HEK293 (cell line): Measurements from ENCODE around the gene ARHGEF28.

ENCODE experiments used
- CTCF ChIA-PET: fragments of 350-600 bp; formaldehyde crosslinking; extraction: SDS; loops from one replicate; lab custom pipeline; 2021; ENCODE audit warnings: antibody characterized with exemption; lab: Yijun Ruan, JAX
- POLR2A ChIA-PET: fragments of 300-600 bp; formaldehyde crosslinking; extraction: SDS; loops from one replicate; lab custom pipeline; 2020; ENCODE audit warnings: antibody characterized with exemption, inconsistent platforms; lab: Yijun Ruan, JAX
- H3K27ac ChIP-seq: fragments of 200-500 bp; sonication (Bioruptor generic); 2 replicates; pipeline ENCODE4 v1.5.1; 2014; ENCODE audit warnings: low read depth, low read length, control low read depth, inconsistent platforms; ENCODE audit errors: extremely low read depth
- H3K36me3 ChIP-seq, 2 experiments: fragments of 200-500 bp in 1 of 2; sonication (Bioruptor generic) in 1 of 2; 1 replicate in 1 of 2; 2 replicates in 1 of 2; pipeline ENCODE4 v1.5.1; 2014 to 2017; ENCODE audit warnings: inconsistent platforms in 2 of 2, low read length in 2 of 2; ENCODE audit not compliant: control insufficient read depth in 2 of 2, insufficient read depth in 1 of 2
- H3K4me1 ChIP-seq: fragments of 200-500 bp; sonication (Bioruptor generic); 2 replicates; pipeline ENCODE4 v1.5.1; 2014; ENCODE audit warnings: mild to moderate bottlenecking, low read length, inconsistent platforms; ENCODE audit not compliant: control insufficient read depth, insufficient read depth
- H3K4me3 ChIP-seq: 2 replicates; pipeline ENCODE4 v1.5.1; 2011; ENCODE audit warnings: low read depth, mild to moderate bottlenecking, control low read depth, low read length, moderate library complexity
- H3K9me3 ChIP-seq: fragments of 200-500 bp; sonication (Bioruptor generic); 2 replicates; pipeline ENCODE4 v1.5.1; 2014; ENCODE audit warnings: low read depth, low read length, inconsistent platforms; ENCODE audit not compliant: control insufficient read depth, insufficient read depth
- BCL11B ChIP-seq: fragments of 450-650 bp; formaldehyde crosslinking; IDR thresholded peaks from 2 replicates; pipeline ENCODE4 v1.5.1; 2016; ENCODE audit warnings: low read depth, missing biosample characterization, missing genetic modification characterization
- GLI2 ChIP-seq: fragments of 450-650 bp; formaldehyde crosslinking; IDR thresholded peaks from 2 replicates; pipeline ENCODE4; 2017; ENCODE audit warnings: missing biosample characterization, missing genetic modification characterization, low read depth, borderline replicate concordance
- HOXA7 ChIP-seq: sonication (generic); formaldehyde crosslinking; IDR thresholded peaks from 2 replicates; pipeline ENCODE4 v1.8.1; 2022; ENCODE audit warnings: missing genetic modification reagents, borderline replicate concordance
- IKZF3 ChIP-seq: fragments of 450-650 bp; IDR thresholded peaks from 2 replicates; pipeline ENCODE4 v1.5.0; 2018; ENCODE audit warnings: missing biosample characterization, mild to moderate bottlenecking, missing genetic modification characterization, moderate library complexity
- KLF8 ChIP-seq: fragments of 450-650 bp; formaldehyde crosslinking; IDR thresholded peaks from 2 replicates; pipeline ENCODE4 v1.5.1; 2016; ENCODE audit warnings: missing biosample characterization, missing genetic modification characterization
- KLF9 ChIP-seq: fragments of 450-650 bp; formaldehyde crosslinking; IDR thresholded peaks from 2 replicates; pipeline ENCODE4 v1.5.1; 2016; ENCODE audit warnings: missing biosample characterization, missing genetic modification characterization, low read depth
- TSHZ1 ChIP-seq: fragments of 450-650 bp; formaldehyde crosslinking; IDR thresholded peaks from 2 replicates; pipeline ENCODE4 v1.5.1; 2016; ENCODE audit warnings: missing biosample characterization, missing genetic modification characterization, borderline replicate concordance
- ZBTB11 ChIP-seq: fragments of 450-650 bp; formaldehyde crosslinking; conservative IDR thresholded peaks from 2 replicates; pipeline ENCODE4 v1.5.1; 2016; ENCODE audit warnings: low read depth, missing biosample characterization, missing genetic modification characterization
- ZBTB44 ChIP-seq: fragments of 450-650 bp; IDR thresholded peaks from 2 replicates; pipeline ENCODE4 v1.5.1; 2018; ENCODE audit warnings: missing biosample characterization, mild to moderate bottlenecking, missing genetic modification characterization
- ZBTB49 ChIP-seq: fragments of 450-650 bp; formaldehyde crosslinking; IDR thresholded peaks from 2 replicates; pipeline ENCODE4 v1.5.1; 2016; ENCODE audit warnings: missing biosample characterization, missing genetic modification characterization, low read depth
- ZBTB6 ChIP-seq: fragments of 450-650 bp; formaldehyde crosslinking; IDR thresholded peaks from 2 replicates; pipeline ENCODE4 v1.5.1; 2017; ENCODE audit warnings: missing biosample characterization, missing genetic modification characterization
- ZNF132 ChIP-seq: fragments of 450-650 bp; formaldehyde crosslinking; IDR thresholded peaks from 2 replicates; pipeline ENCODE4 v1.5.1; 2017; ENCODE audit warnings: missing biosample characterization, missing genetic modification characterization, borderline replicate concordance
- ZNF184 ChIP-seq: fragments of 450-650 bp; IDR thresholded peaks from 2 replicates; pipeline ENCODE4 v1.5.1; 2018; ENCODE audit warnings: missing biosample characterization, mild to moderate bottlenecking, missing genetic modification characterization
- ZNF211 ChIP-seq: fragments of 450-650 bp; formaldehyde crosslinking; IDR thresholded peaks from 2 replicates; pipeline ENCODE4 v1.5.1; 2016; ENCODE audit warnings: low read depth, missing biosample characterization, missing genetic modification characterization
- ZNF26 ChIP-seq: fragments of 450-650 bp; formaldehyde crosslinking; IDR thresholded peaks from 2 replicates; pipeline ENCODE4 v1.5.1; 2016; ENCODE audit warnings: missing biosample characterization, missing genetic modification characterization
- ZNF423 ChIP-seq: fragments of 450-650 bp; formaldehyde crosslinking; IDR thresholded peaks from 2 replicates; pipeline ENCODE4 v1.5.1; 2016; ENCODE audit warnings: missing biosample characterization, missing genetic modification characterization
- ZNF433 ChIP-seq: fragments of 450-650 bp; formaldehyde crosslinking; IDR thresholded peaks from 2 replicates; pipeline ENCODE4 v1.5.1; 2016; ENCODE audit warnings: missing biosample characterization, missing genetic modification characterization, low read depth
- ZNF555 ChIP-seq: fragments of 450-650 bp; formaldehyde crosslinking; conservative IDR thresholded peaks from 2 replicates; pipeline ENCODE4 v1.5.1; 2017; ENCODE audit warnings: missing biosample characterization, mild to moderate bottlenecking, missing genetic modification characterization, inconsistent platforms
- ZNF571 ChIP-seq: fragments of 450-650 bp; formaldehyde crosslinking; IDR thresholded peaks from 2 replicates; pipeline ENCODE4 v1.5.0; 2017; ENCODE audit warnings: missing biosample characterization, missing genetic modification characterization
- ZNF768 ChIP-seq: fragments of 450-650 bp; formaldehyde crosslinking; IDR thresholded peaks from 2 replicates; pipeline ENCODE4 v1.5.1; 2018; ENCODE audit warnings: missing biosample characterization, mild to moderate bottlenecking, missing genetic modification characterization
- ZNF777 ChIP-seq: fragments of 450-650 bp; formaldehyde crosslinking; IDR thresholded peaks from 2 replicates; pipeline ENCODE4 v1.5.1; 2017; ENCODE audit warnings: missing biosample characterization, missing genetic modification characterization, borderline replicate concordance

Gene ARHGEF28

GRCh38 chr5:73808911-73809310, 182.9 kb downstream of the ARHGEF28 start:
- H3K36me3 ChIP-seq, result no peaks in the 10 kb centered on the region
- ChIA-PET CTCF (interaction anchor here (0.6 to 1.8 kb wide), 3 partner anchors 11 to 216 kb away, joined by 3 to 6 read pairs (median 3); no protein-coding TSS in a partner anchor), POLR2A (no interaction called here)
- no peaks in the 10 kb centered on the region for H3K9me3 ChIP-seq
- no peak overlapping the region for H3K4me3 ChIP-seq
- TF ChIP-seq ZBTB6 (tag by site-specific recombination), result 0 out of 2 replicates have a peak, but pooled peaks have one; percentile 10
- TF ChIP-seq BCL11B, result no peak
- no peak overlapping the region for H3K27ac ChIP-seq
- H3K4me1 ChIP-seq, result no peaks in the 10 kb centered on the region

- no peak for TF ChIP-seq ZBTB49 (tag by site-specific recombination)
- TF ChIP-seq ZNF26 (tag by site-specific recombination), result no peak
- no peak for TF ChIP-seq ZBTB11
- TF ChIP-seq KLF8, result no peak
- TF ChIP-seq TSHZ1, result no peak
- TF ChIP-seq ZNF433 (tag by site-specific recombination), result no peak
- no peak for TF ChIP-seq ZNF423 (tag by site-specific recombination)
- TF ChIP-seq KLF9 (tag by site-specific recombination), result no peak
- no peak for TF ChIP-seq GLI2 (tag by site-specific recombination)
- TF ChIP-seq ZNF571, result no peak
- TF ChIP-seq ZBTB44 (tag by site-specific recombination), result no peak
- TF ChIP-seq ZNF132 (tag by site-specific recombination), result no peak
- TF ChIP-seq HOXA7 (CRISPR knock-in tag), result no peak
- TF ChIP-seq ZNF777 (tag by site-specific recombination), result no peak
- no peak for TF ChIP-seq ZNF555 (tag by site-specific recombination)
- no peak for TF ChIP-seq ZNF184
- TF ChIP-seq IKZF3 (tag by site-specific recombination), result no peak
- TF ChIP-seq ZNF211, result no peak
- no peak for TF ChIP-seq ZNF768 (tag by site-specific recombination)
- Histone ChIP-seq H3K36me3 (no peaks in the 10 kb centered on the region), H3K27ac (no peak overlapping the region), H3K4me3 (no peak overlapping the region), H3K9me3 (no peaks in the 10 kb centered on the region), H3K4me1 (no peaks in the 10 kb centered on the region)
- POLR2A ChIA-PET, result interaction anchor here (0.5 kb wide), 1 partner anchor 333 kb away, joined by 6 read pairs; no protein-coding TSS in a partner anchor
- CTCF ChIA-PET, result interaction anchor here (1.1 kb wide), 1 partner anchor 219 kb away, joined by 3 read pairs; no protein-coding TSS in a partner anchor
These were observed 184.4 kb downstream of the ARHGEF28 start for GRCh38 chr5:73810429-73810828.
